ENCODE measurements around the gene SHROOM2. TPM values are rescaled to one million over a fixed set of nuclear protein-coding genes. Genes with fewer than 3 reads are reported as not detected.

SHROOM2 gene
- total RNA-seq, 1 experiment from 2014 or later: 5.3 TPM

DNA sequence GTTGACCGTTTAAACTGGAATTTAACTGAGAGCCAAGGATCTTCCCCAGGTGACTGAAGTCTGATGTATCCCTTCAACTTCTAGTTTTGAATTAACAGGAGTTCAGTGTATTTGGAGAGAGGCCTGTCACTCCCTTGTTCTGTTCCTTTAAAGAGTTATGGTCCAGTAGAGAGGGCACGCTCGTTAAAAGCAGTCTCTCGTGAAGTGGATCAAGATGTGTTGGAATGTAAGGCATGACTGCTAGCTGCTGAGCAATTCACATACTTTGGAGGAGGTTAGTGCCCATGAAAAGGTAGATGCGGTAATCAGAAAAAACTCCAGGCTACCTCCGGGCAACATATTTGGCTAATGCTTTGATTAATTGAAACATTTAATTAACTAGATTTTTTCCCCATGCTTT is 65.7 kb downstream of the SHROOM2 start:
- ChIA-PET CTCF (no interaction called here), RAD21 (ENCODE audit: low non-redundant PET in 1 of 2, low total read pairs in 2 of 2, uncharacterized antibody in 2 of 2, unreplicated experiment in 2 of 2) (no interaction called here), POLR2A (no interaction called here)
- intact Hi-C loops (cut with micrococcal nuclease): no loop called here
- TF ChIP-seq, protein P1, sequence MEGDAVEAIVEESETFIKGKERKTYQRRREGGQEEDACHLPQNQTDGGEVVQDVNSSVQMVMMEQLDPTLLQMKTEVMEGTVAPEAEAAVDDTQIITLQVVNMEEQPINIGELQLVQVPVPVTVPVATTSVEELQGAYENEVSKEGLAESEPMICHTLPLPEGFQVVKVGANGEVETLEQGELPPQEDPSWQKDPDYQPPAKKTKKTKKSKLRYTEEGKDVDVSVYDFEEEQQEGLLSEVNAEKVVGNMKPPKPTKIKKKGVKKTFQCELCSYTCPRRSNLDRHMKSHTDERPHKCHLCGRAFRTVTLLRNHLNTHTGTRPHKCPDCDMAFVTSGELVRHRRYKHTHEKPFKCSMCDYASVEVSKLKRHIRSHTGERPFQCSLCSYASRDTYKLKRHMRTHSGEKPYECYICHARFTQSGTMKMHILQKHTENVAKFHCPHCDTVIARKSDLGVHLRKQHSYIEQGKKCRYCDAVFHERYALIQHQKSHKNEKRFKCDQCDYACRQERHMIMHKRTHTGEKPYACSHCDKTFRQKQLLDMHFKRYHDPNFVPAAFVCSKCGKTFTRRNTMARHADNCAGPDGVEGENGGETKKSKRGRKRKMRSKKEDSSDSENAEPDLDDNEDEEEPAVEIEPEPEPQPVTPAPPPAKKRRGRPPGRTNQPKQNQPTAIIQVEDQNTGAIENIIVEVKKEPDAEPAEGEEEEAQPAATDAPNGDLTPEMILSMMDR (IDR thresholded peaks at IDR 0.05 in 2 of 3, conservative IDR thresholded peaks at IDR 0.05 in 1 of 3; ENCODE audit: borderline replicate concordance in 1 of 3, insufficient read depth in 1 of 3, low read depth in 2 of 3, low read length in 2 of 3): no peak
- TF ChIP-seq SP1 (IDR thresholded peaks at IDR 0.05; ENCODE audit: low read depth) (no peak), CBX3 (IDR thresholded peaks at IDR 0.05; ENCODE audit: low read depth) (no peak)
- TF ChIP-seq, protein P2, sequence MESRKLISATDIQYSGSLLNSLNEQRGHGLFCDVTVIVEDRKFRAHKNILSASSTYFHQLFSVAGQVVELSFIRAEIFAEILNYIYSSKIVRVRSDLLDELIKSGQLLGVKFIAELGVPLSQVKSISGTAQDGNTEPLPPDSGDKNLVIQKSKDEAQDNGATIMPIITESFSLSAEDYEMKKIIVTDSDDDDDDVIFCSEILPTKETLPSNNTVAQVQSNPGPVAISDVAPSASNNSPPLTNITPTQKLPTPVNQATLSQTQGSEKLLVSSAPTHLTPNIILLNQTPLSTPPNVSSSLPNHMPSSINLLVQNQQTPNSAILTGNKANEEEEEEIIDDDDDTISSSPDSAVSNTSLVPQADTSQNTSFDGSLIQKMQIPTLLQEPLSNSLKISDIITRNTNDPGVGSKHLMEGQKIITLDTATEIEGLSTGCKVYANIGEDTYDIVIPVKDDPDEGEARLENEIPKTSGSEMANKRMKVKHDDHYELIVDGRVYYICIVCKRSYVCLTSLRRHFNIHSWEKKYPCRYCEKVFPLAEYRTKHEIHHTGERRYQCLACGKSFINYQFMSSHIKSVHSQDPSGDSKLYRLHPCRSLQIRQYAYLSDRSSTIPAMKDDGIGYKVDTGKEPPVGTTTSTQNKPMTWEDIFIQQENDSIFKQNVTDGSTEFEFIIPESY (IDR thresholded peaks at IDR 0.05; ENCODE audit: extremely low read depth, insufficient replicate concordance, low read length): no peak
- Histone ChIP-seq H3K9me2 (ENCODE audit: insufficient read depth) (no peaks in the 10 kb centered on the region), H3K9me3 (ENCODE audit: control insufficient read depth in 1 of 2, insufficient read depth in 1 of 2, low read depth in 1 of 2, low read length in 2 of 2) (no peaks in the 10 kb centered on the region), H3K4me3 (replicated peaks in 1 of 2; ENCODE audit: low read depth in 1 of 2, low read length in 2 of 2) (no peak overlapping the region), H3K36me3 (ENCODE audit: control insufficient read depth in 1 of 2, insufficient read depth in 2 of 2, low read length in 2 of 2) (no peaks in the 10 kb centered on the region), H2AFZ (ENCODE audit: low read depth, low read length, poor library complexity, severe bottlenecking) (no peak overlapping the region), H3K4me1 (ENCODE audit: control insufficient read depth in 1 of 2, insufficient read depth in 2 of 2, low read length in 2 of 2) (peaks cover 6 to 9% of the 10 kb centered on the region in 2 experiments; a peak in 3 of 4 replicates), H3K27ac (ENCODE audit: low read depth, low read length) (no peak overlapping the region), H3K27me3 (ENCODE audit: insufficient read depth, low read length) (no peaks in the 10 kb centered on the region), H3K79me2 (ENCODE audit: insufficient read depth, low read length) (no peaks in the 10 kb centered on the region), H4K20me1 (ENCODE audit: insufficient read depth) (no peaks in the 10 kb centered on the region), H3K9ac (ENCODE audit: low read length) (no peak overlapping the region), H3K4me2 (ENCODE audit: low read length) (no peak overlapping the region)
- DNase-seq (ENCODE audit: low read depth, low spot score) (no peak), ATAC-seq (no peak)
- no TSS peak for BruUV-seq (replicated peaks)

GRCh38 chrX:9853307-9853706 is 67.1 kb downstream of the SHROOM2 start:
- H3K36me3 ChIP-seq (ENCODE audit: control insufficient read depth in 1 of 2, insufficient read depth in 2 of 2, low read length in 2 of 2): no peaks in the 10 kb centered on the region
- CTCF ChIA-PET: no interaction called here
- DNase-seq (ENCODE audit: low read depth, low spot score) (no peak), ATAC-seq (no peak)
- H2AFZ ChIP-seq (ENCODE audit: low read depth, low read length, poor library complexity, severe bottlenecking): no peak overlapping the region
- no TSS peak for BruUV-seq (replicated peaks)
- H3K9me3 ChIP-seq (ENCODE audit: control insufficient read depth in 1 of 2, insufficient read depth in 1 of 2, low read depth in 1 of 2, low read length in 2 of 2): no peaks in the 10 kb centered on the region
- H3K4me3 ChIP-seq (replicated peaks in 1 of 2; ENCODE audit: low read depth in 1 of 2, low read length in 2 of 2): no peak overlapping the region
- no peak overlapping the region for H3K9ac ChIP-seq (ENCODE audit: low read length)
- RAD21 ChIA-PET (ENCODE audit: low non-redundant PET in 1 of 2, low total read pairs in 2 of 2, uncharacterized antibody in 2 of 2, unreplicated experiment in 2 of 2): no interaction called here
- no peak overlapping the region for H3K27ac ChIP-seq (ENCODE audit: low read depth, low read length)
- H4K20me1 ChIP-seq (ENCODE audit: insufficient read depth): no peaks in the 10 kb centered on the region
- POLR2A ChIA-PET: no interaction called here
- H3K27me3 ChIP-seq (ENCODE audit: insufficient read depth, low read length): no peaks in the 10 kb centered on the region
- no peaks in the 10 kb centered on the region for H3K9me2 ChIP-seq (ENCODE audit: insufficient read depth)
- no peaks in the 10 kb centered on the region for H3K79me2 ChIP-seq (ENCODE audit: insufficient read depth, low read length)
- intact Hi-C loops (cut with micrococcal nuclease): no loop called here
- H3K4me2 ChIP-seq (ENCODE audit: low read length): no peak overlapping the region
- H3K4me1 ChIP-seq (ENCODE audit: control insufficient read depth in 1 of 2, insufficient read depth in 2 of 2, low read length in 2 of 2): no peaks in the 10 kb centered on the region; a peak in 1 of 4 replicates
- no peak for TF ChIP-seq ELF1 (IDR thresholded peaks at IDR 0.05; ENCODE audit: borderline replicate concordance, low read depth)
- TF ChIP-seq YY1 (IDR thresholded peaks at IDR 0.05; ENCODE audit: extremely low read depth, insufficient replicate concordance, low read depth, low read length): no peak
- TF ChIP-seq, protein P3, sequence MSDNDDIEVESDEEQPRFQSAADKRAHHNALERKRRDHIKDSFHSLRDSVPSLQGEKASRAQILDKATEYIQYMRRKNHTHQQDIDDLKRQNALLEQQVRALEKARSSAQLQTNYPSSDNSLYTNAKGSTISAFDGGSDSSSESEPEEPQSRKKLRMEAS (IDR thresholded peaks at IDR 0.05): no peak
- TF ChIP-seq JUND (IDR thresholded peaks at IDR 0.05): no peak
- no peak for TF ChIP-seq CBX3 (IDR thresholded peaks at IDR 0.05; ENCODE audit: low read depth)
- no peak for TF ChIP-seq ZFX (IDR thresholded peaks at IDR 0.05)
- TF ChIP-seq POLR2AphosphoS5 (IDR thresholded peaks at IDR 0.05; ENCODE audit: low read depth, low read length): no peak
- TF ChIP-seq SIN3A (IDR thresholded peaks at IDR 0.05; ENCODE audit: low read depth): no peak
- no peak for TF ChIP-seq CEBPB (IDR thresholded peaks at IDR 0.05; ENCODE audit: low read depth)
- TF ChIP-seq, protein P4, sequence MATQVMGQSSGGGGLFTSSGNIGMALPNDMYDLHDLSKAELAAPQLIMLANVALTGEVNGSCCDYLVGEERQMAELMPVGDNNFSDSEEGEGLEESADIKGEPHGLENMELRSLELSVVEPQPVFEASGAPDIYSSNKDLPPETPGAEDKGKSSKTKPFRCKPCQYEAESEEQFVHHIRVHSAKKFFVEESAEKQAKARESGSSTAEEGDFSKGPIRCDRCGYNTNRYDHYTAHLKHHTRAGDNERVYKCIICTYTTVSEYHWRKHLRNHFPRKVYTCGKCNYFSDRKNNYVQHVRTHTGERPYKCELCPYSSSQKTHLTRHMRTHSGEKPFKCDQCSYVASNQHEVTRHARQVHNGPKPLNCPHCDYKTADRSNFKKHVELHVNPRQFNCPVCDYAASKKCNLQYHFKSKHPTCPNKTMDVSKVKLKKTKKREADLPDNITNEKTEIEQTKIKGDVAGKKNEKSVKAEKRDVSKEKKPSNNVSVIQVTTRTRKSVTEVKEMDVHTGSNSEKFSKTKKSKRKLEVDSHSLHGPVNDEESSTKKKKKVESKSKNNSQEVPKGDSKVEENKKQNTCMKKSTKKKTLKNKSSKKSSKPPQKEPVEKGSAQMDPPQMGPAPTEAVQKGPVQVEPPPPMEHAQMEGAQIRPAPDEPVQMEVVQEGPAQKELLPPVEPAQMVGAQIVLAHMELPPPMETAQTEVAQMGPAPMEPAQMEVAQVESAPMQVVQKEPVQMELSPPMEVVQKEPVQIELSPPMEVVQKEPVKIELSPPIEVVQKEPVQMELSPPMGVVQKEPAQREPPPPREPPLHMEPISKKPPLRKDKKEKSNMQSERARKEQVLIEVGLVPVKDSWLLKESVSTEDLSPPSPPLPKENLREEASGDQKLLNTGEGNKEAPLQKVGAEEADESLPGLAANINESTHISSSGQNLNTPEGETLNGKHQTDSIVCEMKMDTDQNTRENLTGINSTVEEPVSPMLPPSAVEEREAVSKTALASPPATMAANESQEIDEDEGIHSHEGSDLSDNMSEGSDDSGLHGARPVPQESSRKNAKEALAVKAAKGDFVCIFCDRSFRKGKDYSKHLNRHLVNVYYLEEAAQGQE (IDR thresholded peaks at IDR 0.05; ENCODE audit: low read depth): no peak
- no peak for TF ChIP-seq RAD21 (IDR thresholded peaks at IDR 0.05; ENCODE audit: low read depth)

Measured in HCT116 (cell line).